Activated CD8-positive, alpha-beta memory T cell treated with anti-CD3 and anti-CD28 coated beads, Interleukin-2, amount 10 ng/mL, durations not matched to agents 7 days and 5 days (primary cell): ENCODE results near the gene VAV1. TPM values are rescaled to one million over a fixed set of nuclear protein-coding genes. Genes with fewer than 3 reads are reported as not detected.

Source experiments
- ATAC-seq: fragments of 150-1000 bp; cut with Tn5 transposase; one replicate; pipeline ENCODE4 v1.10.0; 2021; ENCODE audit warnings: moderate library complexity
- CTCF ChIA-PET: fragments of 350-600 bp; sonication (Branson Sonifier 250); formaldehyde crosslinking; loops from one replicate; lab custom pipeline; 2021; ENCODE audit warnings: antibody characterized with exemption; lab: Charles Lee
- DNase-seq: peaks from one replicate; pipeline ENCODE4 v3.0.0-alpha.2; 2020
- H3K27ac Mint-ChIP-seq: one replicate; pipeline ENCODE4 v1.8.0; 2021; ENCODE audit warnings: mild to moderate bottlenecking, mixed read lengths
- H3K27me3 Mint-ChIP-seq: one replicate; pipeline ENCODE4 v1.8.0; 2021; ENCODE audit warnings: mixed read lengths
- H3K36me3 Mint-ChIP-seq: one replicate; pipeline ENCODE4 v1.8.0; 2021; ENCODE audit warnings: mild to moderate bottlenecking, mixed read lengths
- H3K4me1 Mint-ChIP-seq: one replicate; pipeline ENCODE4 v1.8.0; 2021; ENCODE audit warnings: mixed read lengths
- H3K4me3 Mint-ChIP-seq: one replicate; pipeline ENCODE4 v1.8.0; 2021; ENCODE audit warnings: mild to moderate bottlenecking, moderate library complexity, mixed read lengths
- H3K9me3 Mint-ChIP-seq: one replicate; pipeline ENCODE4 v1.8.0; 2022; ENCODE audit warnings: low read depth, mixed read lengths
- total RNA-seq, 2 experiments: library from RNA; stranded (reverse); gene quantifications; one replicate each; pipeline ENCODE4 v1.2.3, GENCODE V29; 2021

Gene VAV1
- 100 to 1,000 TPM in 1 of 2 experiments, 10 to 100 TPM in 1; 98.5 to 114 TPM for total RNA-seq

- Mint-ChIP-seq H3K9me3 (peaks cover 7% of the 10 kb centered on the region), H3K4me1 (peaks cover 51% of the 10 kb centered on the region), H3K27me3 (no peaks in the 10 kb centered on the region), H3K36me3 (peaks cover 26% of the 10 kb centered on the region), H3K27ac (peak within 1 kb of the TSS; percentile 89), H3K4me3 (peak within 1 kb of the TSS; percentile 96)
- ATAC-seq (peak; percentile 61), DNase-seq (peak; percentile 92)
- CTCF ChIA-PET: interaction anchor here (0.6 to 4.8 kb wide), 15 partner anchors 8 to 268 kb away, joined by 3 to 46 read pairs (median 3); partner anchors contain the start of gene GPR108
Measured at GRCh38 chr19:6772028-6772865, at the start of gene VAV1. Gene VAV1 (plus strand): TSS chr19:6772708. CDS start chr19:6772808, 100 bp downstream.

GRCh38 chr19:6723108-6723618, 49.3 kb upstream of the VAV1 start:
- Mint-ChIP-seq H3K4me1 (peaks cover 38% of the 10 kb centered on the region), H3K4me3 (no peak overlapping the region), H3K9me3 (no peaks in the 10 kb centered on the region), H3K27me3 (no peaks in the 10 kb centered on the region), H3K36me3 (no peaks in the 10 kb centered on the region), H3K27ac (no peak overlapping the region)
- ATAC-seq: no peak
- CTCF ChIA-PET: no interaction called here
- no peak for DNase-seq

GRCh38 chr19:6723738-6724137, 48.8 kb upstream of the VAV1 start:
- ATAC-seq (no peak), DNase-seq (no peak)
- H3K4me1 Mint-ChIP-seq: peaks cover 41% of the 10 kb centered on the region
- H3K4me3 Mint-ChIP-seq: no peak overlapping the region
- no peak overlapping the region for H3K27ac Mint-ChIP-seq
- H3K36me3 Mint-ChIP-seq: no peaks in the 10 kb centered on the region
- no peaks in the 10 kb centered on the region for H3K9me3 Mint-ChIP-seq
- CTCF ChIA-PET: no interaction called here
- no peaks in the 10 kb centered on the region for H3K27me3 Mint-ChIP-seq

- ATAC-seq (no peak), DNase-seq (no peak)
- Mint-ChIP-seq H3K4me3 (no peak overlapping the region), H3K9me3 (no peaks in the 10 kb centered on the region), H3K36me3 (no peaks in the 10 kb centered on the region), H3K27me3 (no peaks in the 10 kb centered on the region), H3K4me1 (peaks cover 32% of the 10 kb centered on the region), H3K27ac (no peak overlapping the region)
- CTCF ChIA-PET: interaction anchor here (1.3 kb wide), 1 partner anchor 8 kb away, joined by 3 read pairs; no protein-coding TSS in a partner anchor
Measured at GRCh38 chr19:6724631-6725492, 47.6 kb upstream of the VAV1 start.

- H3K27ac Mint-ChIP-seq: no peak overlapping the region
- CTCF ChIA-PET: interaction anchor here (0.6 to 0.7 kb wide), 2 partner anchors 96 to 138 kb away, joined by 3 read pairs; no protein-coding TSS in a partner anchor
- no peak for ATAC-seq
- no peak overlapping the region for H3K4me3 Mint-ChIP-seq
- no peak for DNase-seq
- no peaks in the 10 kb centered on the region for H3K9me3 Mint-ChIP-seq
- H3K36me3 Mint-ChIP-seq: no peaks in the 10 kb centered on the region
- no peaks in the 10 kb centered on the region for H3K27me3 Mint-ChIP-seq
- peaks cover 28% of the 10 kb centered on the region for H3K4me1 Mint-ChIP-seq
Measured at GRCh38 chr19:6725513-6726231, 46.8 kb upstream of the VAV1 start.

- no peak for DNase-seq
- Mint-ChIP-seq H3K36me3 (peaks cover 6% of the 10 kb centered on the region), H3K4me3 (no peak overlapping the region), H3K27ac (no peak overlapping the region), H3K27me3 (no peaks in the 10 kb centered on the region), H3K4me1 (peaks cover 12% of the 10 kb centered on the region), H3K9me3 (no peaks in the 10 kb centered on the region)
- no peak for ATAC-seq
- CTCF ChIA-PET: interaction anchor here (1.5 kb wide), 2 partner anchors 10 to 135 kb away, joined by 4 to 5 read pairs; no protein-coding TSS in a partner anchor
Measured at GRCh38 chr19:6728346-6728745, 44.2 kb upstream of the VAV1 start.

GRCh38 chr19:6729573-6730152, 42.8 kb upstream of the VAV1 start:
- Mint-ChIP-seq H3K27me3 (no peaks in the 10 kb centered on the region), H3K27ac (no peak overlapping the region), H3K36me3 (peaks cover 6% of the 10 kb centered on the region), H3K9me3 (no peaks in the 10 kb centered on the region), H3K4me1 (peaks cover 9% of the 10 kb centered on the region), H3K4me3 (no peak overlapping the region)
- no peak for ATAC-seq
- CTCF ChIA-PET: interaction anchor here (1.5 kb wide), 2 partner anchors 9 to 134 kb away, joined by 4 to 5 read pairs; no protein-coding TSS in a partner anchor
- DNase-seq: no peak

GRCh38 chr19:6730153-6730804, 42.2 kb upstream of the VAV1 start:
- ATAC-seq: peak; percentile 48
- CTCF ChIA-PET: no interaction called here
- peak; percentile 64 for DNase-seq
- Mint-ChIP-seq H3K4me1 (peaks cover 7% of the 10 kb centered on the region), H3K27me3 (no peaks in the 10 kb centered on the region), H3K27ac (no peak overlapping the region), H3K9me3 (no peaks in the 10 kb centered on the region), H3K4me3 (no peak overlapping the region), H3K36me3 (peaks cover 6% of the 10 kb centered on the region)

- CTCF ChIA-PET: no interaction called here
- peaks cover 6% of the 10 kb centered on the region for H3K36me3 Mint-ChIP-seq
- H3K27me3 Mint-ChIP-seq: no peaks in the 10 kb centered on the region
- no peak overlapping the region for H3K27ac Mint-ChIP-seq
- peaks cover 13% of the 10 kb centered on the region for H3K4me1 Mint-ChIP-seq
- ATAC-seq (no peak), DNase-seq (no peak)
- no peak overlapping the region for H3K4me3 Mint-ChIP-seq
- H3K9me3 Mint-ChIP-seq: no peaks in the 10 kb centered on the region
Measured at GRCh38 chr19:6730941-6731670, 41.4 kb upstream of the VAV1 start.

GRCh38 chr19:6731822-6732221, 40.7 kb upstream of the VAV1 start:
- ATAC-seq: no peak
- Mint-ChIP-seq H3K36me3 (peaks cover 6% of the 10 kb centered on the region), H3K27ac (no peak overlapping the region), H3K9me3 (no peaks in the 10 kb centered on the region), H3K4me3 (no peak overlapping the region), H3K27me3 (no peaks in the 10 kb centered on the region), H3K4me1 (peaks cover 17% of the 10 kb centered on the region)
- CTCF ChIA-PET: no interaction called here
- DNase-seq: no peak

GRCh38 chr19:6732803-6733337, 39.6 kb upstream of the VAV1 start:
- no peaks in the 10 kb centered on the region for H3K9me3 Mint-ChIP-seq
- H3K36me3 Mint-ChIP-seq: peaks cover 6% of the 10 kb centered on the region
- H3K4me3 Mint-ChIP-seq: no peak overlapping the region
- DNase-seq (no peak), ATAC-seq (no peak)
- peaks cover 19% of the 10 kb centered on the region for H3K4me1 Mint-ChIP-seq
- no peak overlapping the region for H3K27ac Mint-ChIP-seq
- no peaks in the 10 kb centered on the region for H3K27me3 Mint-ChIP-seq
- CTCF ChIA-PET: interaction anchor here (0.6 to 1.7 kb wide), 4 partner anchors 8 to 131 kb away, joined by 3 to 7 read pairs (median 4); no protein-coding TSS in a partner anchor
